Measurements from ENCODE around the gene SRSF5.

GRCh38 chr14:69769623-69770022, 2.7 kb downstream of the SRSF5 start:
- TF ChIP-seq JUN (IDR thresholded peaks at IDR 0.05; ENCODE audit: borderline replicate concordance, insufficient read depth, insufficient read length, low read depth) (no peak), EZH2 (IDR thresholded peaks at IDR 0.05; ENCODE audit: borderline replicate concordance, low read depth, low read length, severe bottlenecking) (no peak), CTCF (IDR thresholded peaks at IDR 0.05; ENCODE audit: extremely low read depth in 1 of 2, insufficient read depth in 1 of 2, low read depth in 1 of 2, low read length in 2 of 2) (no peak), POLR2AphosphoS5 (IDR thresholded peaks at IDR 0.05; ENCODE audit: insufficient read depth, low read depth, low read length) (no peak), POLR2A (IDR thresholded peaks at IDR 0.05; ENCODE audit: low read depth, low read length) (no peak), MAX (IDR thresholded peaks at IDR 0.05; ENCODE audit: insufficient read depth, insufficient read length) (no peak)

Measured in endothelial cell of umbilical vein (primary cell).